GM13976 (cell line): Measurements from ENCODE around the gene CASK.

Experiments used
- DNase-seq: peaks from one replicate; pipeline ENCODE4 v3.0.0; 2012; ENCODE audit warnings: low spot score
- in situ Hi-C: fragments of 300-500 bp; cut with MboI; formaldehyde crosslinking; loops from one replicate; pipeline ENCODE4 v1.12.0; 2022; ENCODE audit warnings: low sequenced_read_pairs, mixed read lengths, inconsistent platforms; ENCODE audit not compliant: unreplicated experiment
- TF ChIP-seq, protein P1 (sequence below): IDR thresholded peaks from 2 replicates; pipeline ENCODE4 v1.5.1; 2012; ENCODE audit warnings: borderline replicate concordance, mild to moderate bottlenecking; ENCODE audit not compliant: insufficient read depth; ENCODE audit errors: extremely low read depth, missing control alignments, control extremely low read depth

Gene CASK

DNA sequence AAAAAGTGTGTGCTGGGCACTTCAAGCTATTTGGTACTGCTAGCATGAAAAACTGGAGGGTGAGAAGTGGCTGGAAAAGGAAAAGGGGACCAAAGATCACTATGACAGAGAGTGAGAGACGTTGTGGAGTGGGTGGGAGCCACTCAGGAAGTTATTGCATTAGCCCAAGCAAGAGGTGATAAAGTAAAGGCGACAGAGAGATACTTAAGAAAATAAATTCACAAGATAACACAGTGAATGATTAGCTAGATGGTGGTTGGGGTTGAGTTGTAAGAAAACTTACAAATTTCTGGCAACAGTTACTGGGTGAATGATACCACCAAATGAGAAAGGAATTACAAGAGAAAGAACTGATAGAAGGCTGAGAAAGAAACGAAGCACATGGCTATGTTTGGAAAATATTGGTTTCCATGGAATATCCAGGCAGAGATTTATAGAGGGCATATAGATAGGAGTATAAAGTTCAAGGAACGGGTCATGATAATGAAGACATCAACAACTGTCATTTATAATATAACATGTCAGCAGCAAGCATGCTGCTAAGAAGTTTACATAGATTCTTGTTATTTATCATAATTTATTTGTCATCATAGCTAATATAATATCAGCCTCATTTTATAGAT, 60.7 kb downstream of the CASK start:
- DNase-seq, result no peak
- TF ChIP-seq, protein P1, sequence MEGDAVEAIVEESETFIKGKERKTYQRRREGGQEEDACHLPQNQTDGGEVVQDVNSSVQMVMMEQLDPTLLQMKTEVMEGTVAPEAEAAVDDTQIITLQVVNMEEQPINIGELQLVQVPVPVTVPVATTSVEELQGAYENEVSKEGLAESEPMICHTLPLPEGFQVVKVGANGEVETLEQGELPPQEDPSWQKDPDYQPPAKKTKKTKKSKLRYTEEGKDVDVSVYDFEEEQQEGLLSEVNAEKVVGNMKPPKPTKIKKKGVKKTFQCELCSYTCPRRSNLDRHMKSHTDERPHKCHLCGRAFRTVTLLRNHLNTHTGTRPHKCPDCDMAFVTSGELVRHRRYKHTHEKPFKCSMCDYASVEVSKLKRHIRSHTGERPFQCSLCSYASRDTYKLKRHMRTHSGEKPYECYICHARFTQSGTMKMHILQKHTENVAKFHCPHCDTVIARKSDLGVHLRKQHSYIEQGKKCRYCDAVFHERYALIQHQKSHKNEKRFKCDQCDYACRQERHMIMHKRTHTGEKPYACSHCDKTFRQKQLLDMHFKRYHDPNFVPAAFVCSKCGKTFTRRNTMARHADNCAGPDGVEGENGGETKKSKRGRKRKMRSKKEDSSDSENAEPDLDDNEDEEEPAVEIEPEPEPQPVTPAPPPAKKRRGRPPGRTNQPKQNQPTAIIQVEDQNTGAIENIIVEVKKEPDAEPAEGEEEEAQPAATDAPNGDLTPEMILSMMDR, result no peak
- in situ Hi-C loops, result no loop called here

DNA sequence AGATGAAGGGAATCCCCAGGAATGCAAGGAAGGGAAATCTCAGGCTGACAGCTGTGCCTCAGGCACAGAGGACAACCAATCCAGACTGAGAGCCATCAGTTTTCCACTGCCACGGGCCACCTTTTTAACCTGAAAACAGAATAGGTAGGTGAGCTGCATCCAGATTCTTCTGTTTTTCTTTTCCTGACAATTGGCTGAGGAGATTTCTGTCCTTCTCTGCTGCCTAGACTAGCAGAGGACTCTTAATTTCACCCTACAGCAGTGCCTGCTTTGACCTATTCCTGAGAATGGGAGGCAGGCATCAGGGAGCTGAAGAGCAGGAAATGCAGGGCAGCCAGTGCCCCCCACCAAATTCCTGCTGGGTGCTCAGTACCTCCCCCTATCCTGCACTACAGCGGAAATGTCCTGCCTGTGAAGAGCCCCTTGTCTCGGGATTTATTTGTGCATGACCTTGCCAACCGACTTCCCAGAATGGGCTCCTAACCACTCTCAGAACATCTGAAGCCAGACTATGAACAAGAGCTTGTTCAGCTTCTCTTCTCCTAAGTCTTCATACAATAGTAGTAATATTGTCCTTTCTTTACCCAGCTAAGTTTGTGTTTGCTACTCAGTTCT, 65.1 kb downstream of the CASK start:
- TF ChIP-seq, protein P1, result no peak
- DNase-seq, result no peak
- in situ Hi-C loops, result no loop called here

DNA sequence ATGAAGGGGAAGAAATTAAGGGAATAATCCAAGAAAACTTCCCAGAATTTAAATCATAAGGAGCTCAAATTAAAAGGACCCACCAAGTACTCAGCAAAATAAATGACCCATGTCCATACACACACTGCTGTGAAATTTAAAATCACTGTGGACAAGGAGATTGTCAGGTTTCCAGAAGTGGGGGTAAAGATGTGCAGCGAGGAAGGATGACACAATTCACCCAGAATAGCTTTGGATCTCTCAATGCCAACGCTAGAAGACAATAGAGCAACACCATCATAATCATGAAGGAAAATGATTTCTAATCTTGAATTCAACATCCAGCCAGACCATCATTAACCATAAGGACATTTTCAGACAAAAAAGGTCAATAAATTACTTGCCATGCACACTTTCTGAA, 65.7 kb downstream of the CASK start:
- in situ Hi-C loops, result no loop called here
- TF ChIP-seq, protein P1, result no peak

DNA sequence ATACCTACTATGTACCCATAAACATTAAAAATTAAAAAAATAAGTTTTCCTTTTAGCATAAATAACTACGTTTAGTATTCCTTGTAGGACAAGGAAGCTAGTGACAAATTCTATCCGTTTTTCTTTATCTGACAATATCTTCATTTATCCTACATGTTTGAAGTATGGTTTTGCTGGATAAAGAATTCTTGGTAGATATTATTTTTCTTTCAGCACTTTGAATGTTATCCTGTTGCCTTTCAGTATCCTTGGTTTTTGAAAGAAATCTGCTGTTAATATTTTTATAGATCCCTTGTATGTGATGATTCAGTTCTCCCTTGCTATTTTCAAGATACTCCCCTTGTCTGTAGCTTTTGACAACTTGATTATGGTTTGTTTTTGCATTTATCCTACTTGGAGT, 76.6 kb downstream of the CASK start:
- DNase-seq, result no peak
- in situ Hi-C loops, result no loop called here
- TF ChIP-seq, protein P1, result no peak

More for the DNA sequence above, 65.7 kb downstream of the CASK start:
- no peak for DNase-seq

DNA sequence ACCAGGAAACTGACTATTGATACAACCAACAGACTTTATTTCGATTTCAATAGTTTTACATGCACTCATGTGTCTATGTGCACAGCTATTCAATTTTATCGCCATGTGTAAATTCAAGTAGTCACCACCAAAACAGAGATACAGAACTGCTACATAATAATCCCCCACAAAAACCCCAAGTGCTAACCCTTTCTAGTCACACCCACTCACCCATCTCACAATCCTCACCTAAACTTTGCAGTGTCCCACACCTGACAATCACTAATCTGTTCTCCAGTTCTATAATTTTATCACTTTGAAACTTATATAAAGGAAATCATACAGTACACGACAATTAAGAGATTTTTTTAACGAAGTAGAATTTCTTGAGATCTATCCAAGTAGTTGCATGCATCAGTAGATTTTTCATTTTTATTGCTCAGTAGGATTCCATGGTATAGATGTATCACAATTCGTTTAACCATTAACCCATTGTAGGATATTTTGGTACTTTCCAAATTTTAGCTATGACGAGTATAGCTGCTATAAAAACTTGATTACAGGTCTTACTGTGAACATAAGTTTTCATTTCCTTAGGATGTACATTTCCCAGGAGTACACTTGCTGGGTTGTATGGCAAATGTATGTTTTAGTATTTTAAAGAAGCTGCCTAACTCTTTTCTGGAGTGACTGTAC, 85.9 kb downstream of the CASK start:
- TF ChIP-seq, protein P1, result no peak
- no peak for DNase-seq
- in situ Hi-C loops, result no loop called here

DNA sequence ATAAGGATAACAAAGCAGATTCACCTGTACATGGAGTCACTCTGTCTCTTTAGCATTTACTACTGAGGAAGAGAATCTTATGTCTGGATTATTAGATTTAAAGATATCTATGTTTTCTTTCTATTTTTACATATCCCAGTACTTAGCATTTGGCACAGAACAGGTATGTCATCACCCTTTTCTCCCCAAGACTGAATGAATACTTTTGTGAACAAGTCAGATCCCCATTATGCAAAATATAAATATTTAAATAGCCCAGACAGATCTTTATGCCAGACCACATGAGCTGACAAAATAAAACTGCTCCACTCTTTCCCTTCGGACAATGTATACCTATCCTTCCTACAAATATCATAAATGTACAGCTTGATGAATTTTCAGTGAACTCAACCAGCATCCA, 94.5 kb downstream of the CASK start:
- TF ChIP-seq, protein P1, result no peak
- in situ Hi-C loops, result no loop called here
- no peak for DNase-seq

DNA sequence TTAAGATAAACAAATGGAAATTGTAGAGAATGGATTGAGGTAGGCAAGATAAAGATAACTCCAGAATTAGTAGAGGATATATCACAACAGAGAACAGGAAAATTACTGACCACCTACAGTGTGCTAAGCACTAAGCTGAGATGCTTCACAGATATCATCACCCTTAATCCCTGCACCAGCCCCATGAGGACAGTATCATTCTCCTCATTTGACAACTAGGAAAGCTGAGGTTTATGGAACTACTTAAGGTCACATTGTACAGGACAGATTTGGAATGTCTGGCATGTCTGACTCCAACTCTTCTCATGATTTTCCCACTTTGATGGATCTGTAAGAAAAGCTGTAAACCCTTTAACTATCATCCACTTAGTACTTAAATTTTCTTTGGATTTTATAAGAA, 95.5 kb downstream of the CASK start:
- TF ChIP-seq, protein P1, result no peak
- in situ Hi-C loops, result no loop called here
- DNase-seq, result no peak
